ENCODE measurements around the gene EVL.
"Not testable (repeated sequence)": the region's sequence is repeated elsewhere in the genome, so short reads cannot be mapped to it uniquely, and the experiment has no call there.

DNA sequence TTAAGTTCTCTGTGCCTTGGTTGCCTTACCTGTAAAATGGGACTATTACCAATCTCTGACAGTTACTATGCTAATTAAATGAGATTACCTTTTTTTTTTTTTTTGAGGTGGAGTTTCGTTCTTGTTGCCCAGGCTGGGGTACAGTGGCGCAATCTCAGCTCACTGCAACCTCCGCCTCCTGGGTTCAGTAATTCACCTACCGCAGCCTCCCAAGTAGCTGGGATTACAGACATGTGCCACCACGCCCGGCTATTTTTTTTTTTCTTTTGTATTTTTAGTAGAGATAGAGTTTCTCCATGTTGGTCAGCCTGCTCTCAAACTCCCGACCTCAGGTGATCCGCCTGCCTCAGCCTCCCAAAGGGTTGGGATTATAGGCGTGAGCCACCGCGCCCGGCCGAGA lies 35.2 kb upstream of the EVL start:
- not testable (repeated sequence) for TF ChIP-seq POLR2A (IDR thresholded peaks at IDR 0.05; ENCODE audit: low read length); GATA1 (IDR thresholded peaks at IDR 0.05; ENCODE audit: low read depth, low read length)
